ENCODE results near the gene CFB.

DNA sequence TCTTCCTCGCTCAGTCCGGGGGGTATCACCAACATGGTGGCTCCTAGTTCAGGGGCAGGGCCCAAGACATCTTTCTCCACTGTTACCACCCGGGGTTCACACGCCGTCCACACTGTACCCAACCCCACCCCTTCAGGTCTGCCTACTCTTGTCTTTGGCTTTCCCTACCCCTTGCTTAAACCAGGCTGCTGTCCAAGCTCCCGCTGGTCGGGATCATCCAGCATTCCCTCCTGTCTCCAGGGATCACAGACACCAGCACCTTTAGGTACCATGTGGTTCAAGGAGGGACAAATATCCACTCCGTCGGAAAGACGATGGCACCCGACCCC is 12.5 kb downstream of the CFB start:
- no peak for TF ChIP-seq EZH2 (IDR thresholded peaks at IDR 0.05)
- TF ChIP-seq, protein P1, sequence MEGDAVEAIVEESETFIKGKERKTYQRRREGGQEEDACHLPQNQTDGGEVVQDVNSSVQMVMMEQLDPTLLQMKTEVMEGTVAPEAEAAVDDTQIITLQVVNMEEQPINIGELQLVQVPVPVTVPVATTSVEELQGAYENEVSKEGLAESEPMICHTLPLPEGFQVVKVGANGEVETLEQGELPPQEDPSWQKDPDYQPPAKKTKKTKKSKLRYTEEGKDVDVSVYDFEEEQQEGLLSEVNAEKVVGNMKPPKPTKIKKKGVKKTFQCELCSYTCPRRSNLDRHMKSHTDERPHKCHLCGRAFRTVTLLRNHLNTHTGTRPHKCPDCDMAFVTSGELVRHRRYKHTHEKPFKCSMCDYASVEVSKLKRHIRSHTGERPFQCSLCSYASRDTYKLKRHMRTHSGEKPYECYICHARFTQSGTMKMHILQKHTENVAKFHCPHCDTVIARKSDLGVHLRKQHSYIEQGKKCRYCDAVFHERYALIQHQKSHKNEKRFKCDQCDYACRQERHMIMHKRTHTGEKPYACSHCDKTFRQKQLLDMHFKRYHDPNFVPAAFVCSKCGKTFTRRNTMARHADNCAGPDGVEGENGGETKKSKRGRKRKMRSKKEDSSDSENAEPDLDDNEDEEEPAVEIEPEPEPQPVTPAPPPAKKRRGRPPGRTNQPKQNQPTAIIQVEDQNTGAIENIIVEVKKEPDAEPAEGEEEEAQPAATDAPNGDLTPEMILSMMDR (IDR thresholded peaks at IDR 0.05): no peak
